ENCODE data around the gene GARNL3.

GARNL3 gene

DNA sequence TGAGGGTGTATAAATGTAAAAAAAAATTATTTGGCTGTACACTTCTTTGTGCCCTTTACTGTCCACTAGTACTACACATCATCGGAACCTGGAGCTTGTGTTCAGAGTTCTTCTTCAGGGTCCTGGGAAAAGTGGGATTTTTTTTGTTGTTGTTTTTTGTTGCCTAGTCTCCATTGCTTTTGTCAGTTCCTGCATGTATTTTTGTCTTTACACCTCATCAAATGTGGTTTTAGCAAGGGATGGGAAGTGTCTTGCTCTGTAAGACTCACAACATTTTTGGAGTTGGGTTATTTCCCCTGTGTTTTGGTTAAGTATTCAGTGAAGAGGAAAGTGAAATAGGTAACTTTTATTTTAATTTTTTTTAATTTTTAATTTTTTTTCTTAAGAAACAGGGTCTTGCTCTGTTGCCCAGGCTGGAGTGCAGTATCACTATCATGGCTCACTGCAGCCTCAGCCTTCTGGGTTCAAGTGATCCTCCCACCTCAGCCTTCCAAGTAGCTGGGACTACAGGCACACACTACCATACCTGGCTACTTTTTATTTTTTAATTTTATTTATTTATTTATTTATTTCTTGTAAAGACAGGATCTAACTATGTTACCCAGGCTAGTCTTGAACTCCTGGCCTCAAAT is 40.7 kb downstream of the GARNL3 start:
- H3K36me3 Mint-ChIP-seq (ENCODE audit: low read depth): no peaks in the 10 kb centered on the region
- H3K27me3 Mint-ChIP-seq: peaks cover 18% of the 10 kb centered on the region
- H3K27ac Mint-ChIP-seq: no peak overlapping the region
- H3K4me1 Mint-ChIP-seq (ENCODE audit: low read depth): no peaks in the 10 kb centered on the region
- no peak overlapping the region for H3K4me3 Mint-ChIP-seq
- no peaks in the 10 kb centered on the region for H3K9me3 Mint-ChIP-seq

- Mint-ChIP-seq H3K27ac (no peak overlapping the region), H3K9me3 (no peaks in the 10 kb centered on the region), H3K4me1 (ENCODE audit: low read depth) (no peaks in the 10 kb centered on the region), H3K36me3 (ENCODE audit: low read depth) (no peaks in the 10 kb centered on the region), H3K4me3 (no peak overlapping the region), H3K27me3 (peaks cover 18% of the 10 kb centered on the region)
Measured at GRCh38 chr9:127305838-127306226, 41.3 kb downstream of the GARNL3 start.

GRCh38 chr9:127307802-127308201 is 43.2 kb downstream of the GARNL3 start:
- Mint-ChIP-seq H3K4me3 (no peak overlapping the region), H3K27ac (no peak overlapping the region), H3K9me3 (no peaks in the 10 kb centered on the region), H3K4me1 (ENCODE audit: low read depth) (no peaks in the 10 kb centered on the region), H3K27me3 (peaks cover 18% of the 10 kb centered on the region), H3K36me3 (ENCODE audit: low read depth) (no peaks in the 10 kb centered on the region)

DNA sequence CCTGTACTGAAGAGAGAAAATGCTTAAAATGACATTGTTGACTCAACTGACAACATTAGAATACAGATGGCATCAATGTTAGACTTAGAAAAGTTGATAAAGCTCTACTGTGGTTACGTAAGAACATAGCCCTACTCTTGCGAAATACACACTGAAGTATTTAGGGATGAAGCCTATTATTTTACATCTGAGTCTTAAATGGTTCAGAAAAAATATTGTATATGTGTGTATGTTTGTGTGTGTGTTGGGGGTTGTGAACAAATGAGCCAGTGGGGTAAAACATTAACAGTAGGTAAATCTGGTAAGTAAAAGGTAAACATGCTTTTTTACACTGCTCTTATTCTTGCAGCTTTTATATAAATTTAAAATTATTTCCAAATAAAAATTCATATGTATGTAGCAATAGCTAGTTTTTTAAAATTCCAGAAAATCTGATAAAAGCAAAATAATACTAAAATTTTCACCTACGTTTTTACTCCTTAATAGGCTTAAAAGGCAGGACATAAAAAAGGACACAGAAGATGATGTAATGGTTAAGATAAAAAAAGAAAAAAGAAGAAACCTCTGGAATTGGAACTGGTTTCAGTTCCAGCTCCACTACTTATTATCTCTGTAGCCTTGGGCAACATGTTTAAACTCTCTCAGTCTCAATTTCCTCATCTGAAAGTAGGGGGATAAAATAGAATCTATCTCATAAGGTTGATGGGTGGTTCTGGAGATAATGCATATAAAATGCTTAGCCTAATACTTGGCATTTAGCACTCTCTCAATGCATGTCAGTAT is 44.3 kb downstream of the GARNL3 start:
- Mint-ChIP-seq H3K36me3 (ENCODE audit: low read depth) (no peaks in the 10 kb centered on the region), H3K27ac (no peak overlapping the region), H3K27me3 (peaks cover 18% of the 10 kb centered on the region), H3K9me3 (no peaks in the 10 kb centered on the region), H3K4me3 (no peak overlapping the region), H3K4me1 (ENCODE audit: low read depth) (no peaks in the 10 kb centered on the region)

DNA sequence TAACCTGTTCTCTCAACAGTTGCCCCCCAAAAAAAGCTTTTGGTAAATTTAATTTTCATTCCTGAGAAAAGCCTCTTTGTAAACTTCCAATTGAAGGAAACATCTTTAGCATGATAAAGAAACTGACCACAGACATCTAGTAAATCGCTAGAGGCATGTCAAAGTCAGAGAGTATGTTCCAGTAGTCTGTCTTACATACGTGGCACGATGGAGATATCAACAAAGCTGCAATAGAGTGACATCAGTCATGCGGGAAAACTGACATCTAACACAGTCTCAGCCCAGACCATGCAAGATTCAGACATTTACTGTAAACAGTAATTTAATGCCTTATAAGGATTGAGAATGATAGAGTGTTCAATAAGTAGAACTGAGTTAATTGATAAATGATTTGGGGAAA is 45.1 kb downstream of the GARNL3 start:
- H3K36me3 Mint-ChIP-seq (ENCODE audit: low read depth): no peaks in the 10 kb centered on the region
- H3K27ac Mint-ChIP-seq: no peak overlapping the region
- no peaks in the 10 kb centered on the region for H3K4me1 Mint-ChIP-seq (ENCODE audit: low read depth)
- peaks cover 18% of the 10 kb centered on the region for H3K27me3 Mint-ChIP-seq
- no peaks in the 10 kb centered on the region for H3K9me3 Mint-ChIP-seq
- no peak overlapping the region for H3K4me3 Mint-ChIP-seq

- Mint-ChIP-seq H3K36me3 (ENCODE audit: low read depth) (no peaks in the 10 kb centered on the region), H3K27me3 (peaks cover 18% of the 10 kb centered on the region), H3K27ac (no peak overlapping the region), H3K4me3 (no peak overlapping the region), H3K4me1 (ENCODE audit: low read depth) (no peaks in the 10 kb centered on the region), H3K9me3 (no peaks in the 10 kb centered on the region)
Measured at GRCh38 chr9:127311239-127311741, 46.7 kb downstream of the GARNL3 start.

DNA sequence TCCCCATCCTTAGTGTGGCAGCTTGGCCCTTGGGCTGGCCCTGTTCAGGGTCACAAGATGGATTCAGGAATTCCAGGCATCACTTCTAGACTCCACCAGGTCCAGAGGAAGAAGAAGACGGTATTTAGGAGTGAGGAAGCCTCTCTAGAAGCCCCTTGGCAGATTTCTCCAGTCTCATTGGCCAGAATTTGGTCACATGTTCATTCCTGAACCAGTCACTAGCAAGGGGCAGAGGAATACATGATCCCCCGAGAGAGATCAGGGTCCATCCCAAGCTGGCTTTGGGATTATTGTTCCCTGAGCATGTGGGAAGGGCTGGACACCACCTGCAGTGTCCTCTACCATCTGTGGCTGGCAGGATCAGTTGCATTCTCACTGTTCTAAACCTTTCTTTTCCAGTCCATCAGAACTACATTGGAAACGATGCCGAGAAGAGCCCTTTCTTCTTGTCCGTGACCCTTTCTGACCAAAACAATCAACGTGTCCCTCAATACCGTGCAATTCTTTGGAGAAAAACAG is 48.5 kb downstream of the GARNL3 start:
- no peak overlapping the region for H3K27ac Mint-ChIP-seq
- no peaks in the 10 kb centered on the region for H3K9me3 Mint-ChIP-seq
- H3K27me3 Mint-ChIP-seq: peaks cover 21% of the 10 kb centered on the region
- no peak overlapping the region for H3K4me3 Mint-ChIP-seq
- peaks cover 5% of the 10 kb centered on the region for H3K36me3 Mint-ChIP-seq (ENCODE audit: low read depth)
- H3K4me1 Mint-ChIP-seq (ENCODE audit: low read depth): peaks cover 7% of the 10 kb centered on the region

GRCh38 chr9:127314911-127315310 is 50.3 kb downstream of the GARNL3 start:
- Mint-ChIP-seq H3K36me3 (ENCODE audit: low read depth) (peaks cover 5% of the 10 kb centered on the region), H3K4me1 (ENCODE audit: low read depth) (peaks cover 7% of the 10 kb centered on the region), H3K27ac (no peak overlapping the region), H3K27me3 (peaks cover 18% of the 10 kb centered on the region), H3K4me3 (no peak overlapping the region), H3K9me3 (no peaks in the 10 kb centered on the region)

DNA sequence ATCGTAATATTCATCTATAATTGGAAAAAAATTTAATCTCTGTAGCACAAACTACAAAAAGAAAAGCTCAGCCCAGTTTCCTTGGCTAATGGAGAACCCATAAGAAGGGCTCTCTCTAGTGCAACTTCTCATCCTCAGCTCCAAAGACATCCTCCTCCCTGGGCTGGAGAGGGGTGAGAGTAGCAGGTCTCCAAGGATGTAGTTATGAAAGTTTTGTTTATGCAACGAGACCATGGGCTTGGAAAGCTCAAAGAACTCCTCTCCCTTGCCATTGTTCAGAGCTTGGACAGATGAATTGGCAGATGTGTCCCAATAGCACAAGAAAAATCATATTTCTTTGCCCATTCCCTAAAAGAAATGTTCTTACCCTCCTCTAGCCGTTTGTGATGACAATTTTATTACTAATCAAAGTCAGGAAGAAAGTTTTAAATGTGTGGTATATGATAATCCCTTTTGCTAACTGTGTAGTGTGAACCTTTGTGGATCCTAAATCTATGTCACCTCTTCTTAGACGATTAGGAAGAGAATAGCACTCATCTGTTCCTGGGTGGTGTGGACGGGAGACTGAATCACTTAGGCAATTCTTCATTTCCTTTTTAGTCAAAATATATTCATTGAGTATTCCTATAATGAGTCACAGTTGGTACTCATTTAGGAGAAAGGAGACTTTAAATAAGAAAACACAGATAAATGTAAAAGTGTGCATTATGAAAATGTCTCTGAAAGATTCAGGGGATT is 52.2 kb downstream of the GARNL3 start:
- Mint-ChIP-seq H3K27me3 (peaks cover 23% of the 10 kb centered on the region), H3K27ac (no peak overlapping the region)

DNA sequence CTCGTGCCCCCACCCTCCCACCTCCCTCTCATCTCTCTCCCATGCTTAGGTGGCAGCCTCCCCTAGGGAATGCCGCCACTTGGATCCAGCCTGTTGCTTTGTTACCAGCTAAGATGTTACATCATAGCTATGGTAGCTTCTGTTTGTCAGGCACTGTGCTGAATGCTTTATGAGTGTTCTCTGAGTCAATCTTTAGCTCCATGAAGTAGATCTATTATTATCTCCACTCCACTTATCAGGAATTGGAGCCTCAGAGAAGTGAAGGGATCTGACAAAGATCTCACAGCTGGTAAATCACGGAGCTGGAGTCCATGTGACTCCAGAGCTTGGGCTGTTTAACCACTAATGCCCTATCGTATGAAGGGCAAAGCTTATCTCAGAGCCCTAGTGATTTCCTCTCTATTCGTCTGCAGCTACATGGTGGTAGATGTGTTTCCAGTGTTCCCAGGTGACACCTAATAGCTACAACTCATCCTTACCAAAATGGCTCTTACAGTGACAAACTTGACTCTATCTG is 54.1 kb downstream of the GARNL3 start:
- peaks cover 5% of the 10 kb centered on the region for H3K36me3 Mint-ChIP-seq (ENCODE audit: low read depth)
- H3K4me1 Mint-ChIP-seq (ENCODE audit: low read depth): peaks cover 7% of the 10 kb centered on the region
- H3K4me3 Mint-ChIP-seq: no peak overlapping the region
- no peak overlapping the region for H3K27ac Mint-ChIP-seq
- no peaks in the 10 kb centered on the region for H3K9me3 Mint-ChIP-seq
- peaks cover 30% of the 10 kb centered on the region for H3K27me3 Mint-ChIP-seq

More for the DNA sequence above, 52.2 kb downstream of the GARNL3 start:
- H3K4me3 Mint-ChIP-seq: no peak overlapping the region
- no peaks in the 10 kb centered on the region for H3K9me3 Mint-ChIP-seq
- peaks cover 7% of the 10 kb centered on the region for H3K4me1 Mint-ChIP-seq (ENCODE audit: low read depth)
- peaks cover 5% of the 10 kb centered on the region for H3K36me3 Mint-ChIP-seq (ENCODE audit: low read depth)

GRCh38 chr9:127319366-127320114 is 55.0 kb downstream of the GARNL3 start:
- H3K4me3 Mint-ChIP-seq: no peak overlapping the region
- H3K9me3 Mint-ChIP-seq: no peaks in the 10 kb centered on the region
- peaks cover 30% of the 10 kb centered on the region for H3K27me3 Mint-ChIP-seq
- H3K27ac Mint-ChIP-seq: no peak overlapping the region
- H3K4me1 Mint-ChIP-seq (ENCODE audit: low read depth): peaks cover 7% of the 10 kb centered on the region
- H3K36me3 Mint-ChIP-seq (ENCODE audit: low read depth): peaks cover 5% of the 10 kb centered on the region

- no peaks in the 10 kb centered on the region for H3K9me3 Mint-ChIP-seq
- peaks cover 5% of the 10 kb centered on the region for H3K36me3 Mint-ChIP-seq (ENCODE audit: low read depth)
- no peak overlapping the region for H3K27ac Mint-ChIP-seq
- H3K4me3 Mint-ChIP-seq: no peak overlapping the region
- H3K4me1 Mint-ChIP-seq (ENCODE audit: low read depth): peaks cover 7% of the 10 kb centered on the region
- peaks cover 30% of the 10 kb centered on the region for H3K27me3 Mint-ChIP-seq
Measured at GRCh38 chr9:127320115-127320378, 55.5 kb downstream of the GARNL3 start.

- Mint-ChIP-seq H3K4me3 (no peak overlapping the region), H3K27me3 (peaks cover 30% of the 10 kb centered on the region), H3K36me3 (ENCODE audit: low read depth) (no peaks in the 10 kb centered on the region), H3K27ac (no peak overlapping the region), H3K9me3 (no peaks in the 10 kb centered on the region), H3K4me1 (ENCODE audit: low read depth) (no peaks in the 10 kb centered on the region)
Measured at GRCh38 chr9:127323393-127323792, 58.8 kb downstream of the GARNL3 start.

- Mint-ChIP-seq H3K4me1 (ENCODE audit: low read depth) (no peaks in the 10 kb centered on the region), H3K9me3 (no peaks in the 10 kb centered on the region), H3K4me3 (no peak overlapping the region), H3K27ac (no peak overlapping the region), H3K27me3 (peaks cover 11% of the 10 kb centered on the region), H3K36me3 (ENCODE audit: low read depth) (no peaks in the 10 kb centered on the region)
Measured at GRCh38 chr9:127330501-127330900, 65.9 kb downstream of the GARNL3 start.
